HS-27A (cell line): Measurements from ENCODE around the gene ART4.

ENCODE experiments used
- DNase-seq: peaks from one replicate; pipeline ENCODE4 v3.0.0-alpha.2; 2012; ENCODE audit warnings: low read depth, missing footprints

ART4 gene

GRCh38 chr12:14850929-14851663 lies 7.8 kb upstream of the ART4 start:
- DNase-seq = no peak

GRCh38 chr12:14849661-14850060 lies 6.3 kb upstream of the ART4 start:
- no peak for DNase-seq

GRCh38 chr12:14846876-14847580 lies 3.7 kb upstream of the ART4 start:
- no peak for DNase-seq

GRCh38 chr12:14846042-14846587 lies 2.8 kb upstream of the ART4 start:
- no peak for DNase-seq

GRCh38 chr12:14845350-14845750 lies 2.0 kb upstream of the ART4 start:
- no peak for DNase-seq

GRCh38 chr12:14844401-14844800 lies 1.1 kb upstream of the ART4 start:
- no peak for DNase-seq

GRCh38 chr12:14842315-14842714 lies 1.0 kb downstream of the ART4 start:
- no peak for DNase-seq

GRCh38 chr12:14841761-14842160 lies 1.6 kb downstream of the ART4 start:
- peak; percentile 78 for DNase-seq

GRCh38 chr12:14840616-14841015 lies 2.7 kb downstream of the ART4 start:
- no peak for DNase-seq

- no peak for DNase-seq
These were observed 4.1 kb downstream of the ART4 start for GRCh38 chr12:14839262-14839661.

- peak; percentile 89 for DNase-seq
These were observed 6.8 kb downstream of the ART4 start for GRCh38 chr12:14836336-14837210.

GRCh38 chr12:14834509-14834908 lies 8.8 kb downstream of the ART4 start:
- no peak for DNase-seq

- no peak for DNase-seq
These were observed 9.4 kb downstream of the ART4 start for GRCh38 chr12:14833952-14834351.

- no peak for DNase-seq
These were observed 10.0 kb downstream of the ART4 start for GRCh38 chr12:14833336-14833735.

GRCh38 chr12:14828892-14829291 lies 14.4 kb downstream of the ART4 start:
- DNase-seq = no peak

- DNase-seq = no peak
These were observed 16.3 kb downstream of the ART4 start for GRCh38 chr12:14827043-14827442.

- no peak for DNase-seq
These were observed 16.8 kb downstream of the ART4 start for GRCh38 chr12:14826491-14826890.

- no peak for DNase-seq
These were observed 18.1 kb downstream of the ART4 start for GRCh38 chr12:14825256-14825655.

GRCh38 chr12:14824012-14824634 lies 19.2 kb downstream of the ART4 start:
- DNase-seq = no peak

GRCh38 chr12:14814014-14814413 lies 29.3 kb downstream of the ART4 start, which contains the start of gene SMCO3:
Gene SMCO3, minus strand, starts transcription at chr12:14814182. Its CDS starts 7,502 bp downstream, at chr12:14806680.
- no peak for DNase-seq

GRCh38 chr12:14811486-14811885 lies 31.8 kb downstream of the ART4 start:
- no peak for DNase-seq
